Measurements from ENCODE around the gene OR6V1. TPM values are rescaled to one million over a fixed set of nuclear protein-coding genes. Genes with fewer than 3 reads are reported as not detected.
"Not testable (repeated sequence)": the region's sequence is repeated elsewhere in the genome, so short reads cannot be mapped to it uniquely, and the experiment has no call there.

OR6V1 gene
- total RNA-seq, 1 donor, result not detected

DNA sequence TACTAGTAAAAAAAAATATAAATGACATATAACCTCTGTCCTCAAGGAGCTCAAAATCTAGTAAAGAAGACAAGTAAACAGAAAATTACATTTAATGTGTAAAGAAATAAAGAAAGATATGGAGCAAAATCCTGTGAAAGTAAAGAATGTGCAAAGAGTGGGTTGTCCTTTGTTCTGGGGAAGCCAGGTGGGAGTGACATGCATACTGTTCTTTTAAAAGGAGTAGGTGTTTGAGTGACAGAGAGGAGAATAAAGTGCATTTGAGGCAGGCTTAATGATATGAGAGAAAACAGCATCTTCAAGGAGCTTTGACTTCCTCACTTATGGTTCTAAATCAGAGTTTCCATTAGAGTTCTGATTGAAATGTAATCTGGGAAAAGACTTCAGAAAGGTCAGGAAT is 22.0 kb downstream of the OR6V1 start:
- no peak overlapping the region for H3K4me3 ChIP-seq (ENCODE audit: low read depth, low read length)
- TF ChIP-seq, protein P1, sequence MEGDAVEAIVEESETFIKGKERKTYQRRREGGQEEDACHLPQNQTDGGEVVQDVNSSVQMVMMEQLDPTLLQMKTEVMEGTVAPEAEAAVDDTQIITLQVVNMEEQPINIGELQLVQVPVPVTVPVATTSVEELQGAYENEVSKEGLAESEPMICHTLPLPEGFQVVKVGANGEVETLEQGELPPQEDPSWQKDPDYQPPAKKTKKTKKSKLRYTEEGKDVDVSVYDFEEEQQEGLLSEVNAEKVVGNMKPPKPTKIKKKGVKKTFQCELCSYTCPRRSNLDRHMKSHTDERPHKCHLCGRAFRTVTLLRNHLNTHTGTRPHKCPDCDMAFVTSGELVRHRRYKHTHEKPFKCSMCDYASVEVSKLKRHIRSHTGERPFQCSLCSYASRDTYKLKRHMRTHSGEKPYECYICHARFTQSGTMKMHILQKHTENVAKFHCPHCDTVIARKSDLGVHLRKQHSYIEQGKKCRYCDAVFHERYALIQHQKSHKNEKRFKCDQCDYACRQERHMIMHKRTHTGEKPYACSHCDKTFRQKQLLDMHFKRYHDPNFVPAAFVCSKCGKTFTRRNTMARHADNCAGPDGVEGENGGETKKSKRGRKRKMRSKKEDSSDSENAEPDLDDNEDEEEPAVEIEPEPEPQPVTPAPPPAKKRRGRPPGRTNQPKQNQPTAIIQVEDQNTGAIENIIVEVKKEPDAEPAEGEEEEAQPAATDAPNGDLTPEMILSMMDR (IDR thresholded peaks at IDR 0.05; ENCODE audit: insufficient read depth, low read depth, low read length), result no peak
- no peak for DNase-seq (ENCODE audit: low read depth)

DNA sequence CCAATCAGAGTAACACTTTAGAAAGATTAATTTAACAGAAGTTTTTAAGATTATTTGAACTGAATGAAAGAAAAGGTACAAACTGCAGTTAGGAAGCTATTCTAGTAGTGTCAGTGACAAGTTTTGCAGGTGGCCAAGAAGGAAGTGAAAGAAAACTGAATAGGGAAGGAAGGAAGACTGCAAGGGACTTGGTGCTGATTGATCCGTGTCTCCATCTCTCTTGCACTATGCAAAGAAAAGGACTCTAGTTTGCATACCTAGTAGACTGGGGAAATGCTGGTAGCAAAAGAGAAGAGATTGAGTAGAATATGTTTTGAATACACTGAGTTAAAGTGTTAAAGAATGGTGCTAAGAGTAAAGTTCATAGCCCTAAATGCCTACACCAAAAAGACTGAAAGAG is 33.0 kb downstream of the OR6V1 start:
- DNase-seq (ENCODE audit: low read depth), result no peak
- TF ChIP-seq, protein P1 (IDR thresholded peaks at IDR 0.05; ENCODE audit: insufficient read depth, low read depth, low read length), result no peak
- H3K4me3 ChIP-seq (ENCODE audit: low read depth, low read length), result no peak overlapping the region

DNA sequence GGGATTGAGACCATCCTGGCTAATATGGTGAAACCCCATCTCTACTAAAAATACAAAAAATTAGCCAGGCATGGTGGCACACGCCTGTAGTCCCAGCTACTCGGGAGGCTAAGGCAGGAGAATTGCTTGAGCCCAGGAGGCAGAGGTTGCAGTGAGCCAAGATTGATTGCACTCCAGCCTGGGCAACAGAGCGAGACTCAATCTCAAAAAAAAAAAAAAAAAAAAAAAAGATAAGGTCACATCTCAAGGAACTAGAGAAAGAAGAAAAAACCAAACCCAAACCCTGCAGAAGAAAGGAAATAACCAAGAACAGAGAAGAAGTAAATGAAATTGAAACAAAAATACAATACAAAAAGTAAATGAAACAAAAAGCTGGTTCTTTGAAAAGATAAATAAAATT is 33.5 kb downstream of the OR6V1 start:
- H3K4me3 ChIP-seq (ENCODE audit: low read depth, low read length); DNase-seq (ENCODE audit: low read depth): not testable (repeated sequence)

DNA sequence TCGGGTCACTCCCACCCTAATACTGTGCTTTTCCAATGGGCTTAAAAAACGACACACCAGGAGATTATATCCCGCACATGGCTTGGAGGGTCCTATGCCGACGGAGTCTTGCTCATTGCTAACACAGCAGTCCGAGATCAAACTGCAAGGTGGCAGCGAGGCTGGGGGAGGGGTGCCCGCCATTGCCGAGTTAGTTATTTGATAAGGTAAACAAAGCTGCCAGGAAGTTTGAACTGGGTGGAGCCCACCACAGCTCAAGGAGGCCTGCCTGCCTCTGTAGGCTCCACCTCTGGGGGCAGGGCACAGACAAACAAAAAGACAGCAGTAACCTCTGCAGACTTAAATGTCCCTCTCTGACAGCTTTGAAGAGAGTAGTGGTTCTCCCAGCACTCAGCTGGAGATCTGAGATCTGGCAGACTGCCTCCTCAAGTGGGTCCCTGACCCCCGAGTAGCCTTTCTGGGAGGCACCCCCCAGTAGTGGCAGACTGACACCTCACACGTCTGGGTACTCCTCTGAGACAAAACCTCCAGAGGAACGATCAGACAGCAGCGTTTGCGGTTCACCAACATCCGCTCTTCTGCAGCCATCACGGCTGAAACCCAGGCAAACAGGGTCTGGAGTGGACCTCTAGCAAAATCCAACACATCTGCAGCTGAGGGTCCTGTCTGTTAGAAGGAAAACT is 36.5 kb downstream of the OR6V1 start:
- DNase-seq (ENCODE audit: low read depth); H3K4me3 ChIP-seq (ENCODE audit: low read depth, low read length): not testable (repeated sequence)

DNA sequence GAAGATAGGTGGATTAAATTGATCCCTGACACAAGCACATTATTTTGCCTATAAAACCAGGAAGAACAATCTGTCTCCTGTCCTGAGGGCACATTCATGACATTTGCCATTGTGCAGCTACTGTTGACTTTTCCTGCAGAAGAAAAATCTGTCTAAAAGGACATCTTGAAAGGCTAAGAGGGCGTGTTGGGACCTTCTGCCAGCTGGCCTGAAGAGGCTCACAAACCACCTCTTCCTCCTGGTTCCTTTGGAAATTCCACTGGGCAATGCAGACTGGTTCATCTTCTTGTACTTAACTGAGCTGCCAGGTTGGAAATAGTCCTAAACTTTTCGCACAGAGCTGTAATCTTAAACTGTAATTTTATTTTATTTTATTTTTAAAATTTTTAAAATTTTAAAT is 44.0 kb downstream of the OR6V1 start:
- no peak overlapping the region for H3K4me3 ChIP-seq (ENCODE audit: low read depth, low read length)
- no peak for DNase-seq (ENCODE audit: low read depth)
- TF ChIP-seq, protein P1 (IDR thresholded peaks at IDR 0.05; ENCODE audit: insufficient read depth, low read depth, low read length), result no peak

DNA sequence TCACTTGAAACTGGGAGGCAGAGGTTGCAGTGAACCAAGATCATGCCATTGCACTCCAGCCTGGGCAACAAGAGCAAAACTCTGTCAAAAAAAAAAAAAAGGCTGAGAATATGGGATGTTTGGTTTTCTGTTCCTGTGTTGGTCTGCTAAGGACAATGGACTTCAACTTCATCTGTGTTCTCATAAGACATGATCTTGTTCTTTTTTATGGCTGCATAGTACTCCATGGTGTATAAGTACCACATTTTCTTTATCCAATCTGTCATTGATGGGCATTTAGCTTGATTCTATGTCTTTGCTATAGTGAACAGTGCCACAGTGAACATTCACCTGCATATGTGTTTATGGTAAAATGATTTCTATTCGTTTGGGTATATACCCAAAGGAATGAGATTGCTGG is 47.4 kb downstream of the OR6V1 start:
- not testable (repeated sequence) for H3K4me3 ChIP-seq (ENCODE audit: low read depth, low read length); DNase-seq (ENCODE audit: low read depth)

Other genes with a start within 250 kb of the OR6V1 start
- 0.43 and 4.2 TPM in 2 replicates for gene EPHB6, start 197.3 kb upstream of the OR6V1 start, total RNA-seq
- gene TRPV6, start 166.6 kb upstream of the OR6V1 start, total RNA-seq, result not detected in 2 replicates
- gene TRPV5, start 118.6 kb upstream of the OR6V1 start, total RNA-seq, result not detected in 2 replicates
- gene LLCFC1, start 112.9 kb upstream of the OR6V1 start, total RNA-seq, result not detected in 2 replicates
- gene KEL, start 90.0 kb upstream of the OR6V1 start, total RNA-seq, result under 0.01 TPM in 1 of 2 replicates, not detected in the other
- not detected in 2 replicates for gene OR9A2, start 25.2 kb upstream of the OR6V1 start, total RNA-seq
- gene PIP, start 79.7 kb downstream of the OR6V1 start, total RNA-seq, result not detected in 2 replicates
- not detected in 2 replicates for gene TAS2R39, start 131.1 kb downstream of the OR6V1 start, total RNA-seq
- gene TAS2R40, start 169.7 kb downstream of the OR6V1 start, total RNA-seq, result not detected in 2 replicates
- gene GSTK1, start 211.1 kb downstream of the OR6V1 start, total RNA-seq, result 63.1 and 69.1 TPM in 2 replicates
- not detected in 2 replicates for gene TMEM139, start 232.6 kb downstream of the OR6V1 start, total RNA-seq
- 11.9 and 16.0 TPM in 2 replicates for gene CASP2, start 236.0 kb downstream of the OR6V1 start, total RNA-seq

Data from fibroblast of villous mesenchyme (primary cell).